H9 (cell line): ENCODE measurements around the gene ZFAND3. TPM values are rescaled to one million over a fixed set of nuclear protein-coding genes. Genes with fewer than 3 reads are reported as not detected.

Experiments
- DNase-seq: peaks from one replicate; pipeline ENCODE4 v3.0.0-alpha.2; 2017
- H2AFZ ChIP-seq: one replicate; pipeline ENCODE4 v1.6.1; 2013; ENCODE audit warnings: mild to moderate bottlenecking, low read length, control low read depth, moderate library complexity
- H2AK5ac ChIP-seq: 2 replicates; pipeline ENCODE4 v1.6.1; 2013; ENCODE audit warnings: low read length, control low read depth, mixed read lengths; ENCODE audit not compliant: insufficient read length
- H2BK120ac ChIP-seq: one replicate; pipeline ENCODE4 v1.6.1; 2013; ENCODE audit warnings: low read depth, mild to moderate bottlenecking, low read length, control low read depth, inconsistent platforms; ENCODE audit not compliant: poor library complexity, severe bottlenecking
- H2BK12ac ChIP-seq: 2 replicates; pipeline ENCODE4 v1.6.1; 2013; ENCODE audit warnings: low read length, control low read depth, mixed read lengths, low read depth; ENCODE audit not compliant: insufficient read length
- H2BK15ac ChIP-seq: 2 replicates; pipeline ENCODE4 v1.6.1; 2013; ENCODE audit warnings: low read depth, low read length, control low read depth
- H2BK20ac ChIP-seq: one replicate; pipeline ENCODE4 v1.6.1; 2013; ENCODE audit warnings: low read depth, mild to moderate bottlenecking, low read length, control low read depth, inconsistent platforms; ENCODE audit not compliant: poor library complexity, severe bottlenecking
- H2BK5ac ChIP-seq: 2 replicates; pipeline ENCODE4 v1.6.1; 2013; ENCODE audit warnings: low read length, control low read depth, mixed read lengths; ENCODE audit not compliant: insufficient read length
- H3K14ac ChIP-seq: 2 replicates; pipeline ENCODE4 v1.6.1; 2013; ENCODE audit warnings: low read length, control low read depth; ENCODE audit not compliant: insufficient read depth
- H3K18ac ChIP-seq: 2 replicates; pipeline ENCODE4 v1.6.1; 2013; ENCODE audit warnings: low read depth, mild to moderate bottlenecking, mixed read lengths, low read length, control low read depth; ENCODE audit not compliant: insufficient read length
- H3K23ac ChIP-seq: 2 replicates; pipeline ENCODE4 v1.6.1; 2013; ENCODE audit warnings: low read length, control low read depth, mixed read lengths, low read depth; ENCODE audit not compliant: insufficient read length
- H3K23me2 ChIP-seq: 2 replicates; pipeline ENCODE4 v1.6.1; 2013; ENCODE audit warnings: low read depth, mild to moderate bottlenecking, mixed read lengths, low read length, control low read depth; ENCODE audit not compliant: insufficient read length, poor library complexity, severe bottlenecking
- H3K27ac ChIP-seq: 2 replicates; pipeline ENCODE4 v1.5.1; 2013; ENCODE audit warnings: low read length, control low read depth, mixed read lengths, low read depth; ENCODE audit not compliant: insufficient read length
- H3K27me3 ChIP-seq: 2 replicates; pipeline ENCODE4 v1.6.1; 2013; ENCODE audit warnings: low read length, control low read depth, inconsistent platforms; ENCODE audit not compliant: insufficient read depth
- H3K4ac ChIP-seq: 2 replicates; pipeline ENCODE4 v1.6.1; 2013; ENCODE audit warnings: low read depth, mild to moderate bottlenecking, control low read depth, inconsistent platforms, low read length, moderate library complexity
- H3K4me1 ChIP-seq: 2 replicates; pipeline ENCODE4 v1.6.1; 2013; ENCODE audit warnings: low read length, control low read depth, inconsistent platforms; ENCODE audit not compliant: insufficient read depth
- H3K4me2 ChIP-seq: 2 replicates; pipeline ENCODE4 v1.6.1; 2013; ENCODE audit warnings: low read length, control low read depth, mixed read lengths; ENCODE audit not compliant: insufficient read length, insufficient read depth
- H3K56ac ChIP-seq: 2 replicates; pipeline ENCODE4 v1.6.1; 2013; ENCODE audit warnings: low read depth, mild to moderate bottlenecking, mixed read lengths, low read length, control low read depth; ENCODE audit not compliant: insufficient read length
- H3K79me1 ChIP-seq: 2 replicates; pipeline ENCODE4 v1.6.1; 2013; ENCODE audit warnings: low read depth, mild to moderate bottlenecking, moderate library complexity, low read length, control low read depth, inconsistent platforms; ENCODE audit not compliant: insufficient read depth, poor library complexity, severe bottlenecking
- H3K79me2 ChIP-seq: 2 replicates; pipeline ENCODE4 v1.6.1; 2013; ENCODE audit warnings: low read length, control low read depth, inconsistent platforms; ENCODE audit not compliant: insufficient read depth
- H3K9ac ChIP-seq: 2 replicates; pipeline ENCODE4 v1.6.1; 2013; ENCODE audit warnings: low read length, control low read depth, mixed read lengths; ENCODE audit not compliant: insufficient read length; ENCODE audit errors: extremely low read depth
- H3K9me3 ChIP-seq: one replicate; pipeline ENCODE4 v1.6.1; 2013; ENCODE audit warnings: low read depth, low read length, inconsistent platforms; ENCODE audit not compliant: control insufficient read depth
- H3T11ph ChIP-seq: one replicate; pipeline ENCODE4 v1.6.1; 2013; ENCODE audit warnings: mild to moderate bottlenecking, low read length, control low read depth, inconsistent platforms
- H4K20me1 ChIP-seq: one replicate; pipeline ENCODE4 v1.6.1; 2013; ENCODE audit not compliant: control insufficient read depth, insufficient read length, insufficient read depth
- H4K5ac ChIP-seq: 2 replicates; pipeline ENCODE4 v1.6.1; 2013; ENCODE audit warnings: low read depth, mild to moderate bottlenecking, mixed read lengths, low read length, control low read depth; ENCODE audit not compliant: insufficient read length
- H4K8ac ChIP-seq: replicated peaks from 2 replicates; pipeline ENCODE4 v1.6.1; 2013; ENCODE audit warnings: low read length, control low read depth, mixed read lengths, low read depth; ENCODE audit not compliant: insufficient read length
- H4K91ac ChIP-seq: 2 replicates; pipeline ENCODE4 v1.6.1; 2013; ENCODE audit warnings: low read depth, mild to moderate bottlenecking, moderate library complexity, mixed read lengths, low read length, control low read depth; ENCODE audit not compliant: insufficient read length
- H3K27ac Mint-ChIP-seq, 3 experiments: 2 replicates in 2 of 3; 3 replicates in 1 of 3; pipeline ENCODE4 v1.8.0; 2020 to 2021; ENCODE audit warnings: mixed read lengths in 3 of 3, mild to moderate bottlenecking in 1 of 3, moderate library complexity in 1 of 3
- H3K27me3 Mint-ChIP-seq: 2 replicates; pipeline ENCODE4 v1.8.0; 2021; ENCODE audit warnings: low read depth, mild to moderate bottlenecking, moderate library complexity, mixed read lengths
- H3K36me3 Mint-ChIP-seq, 3 experiments: 2 replicates in 2 of 3; 3 replicates in 1 of 3; pipeline ENCODE4 v1.8.0; 2020 to 2021; ENCODE audit warnings: low read depth in 3 of 3, mixed read lengths in 3 of 3; ENCODE audit not compliant: insufficient read depth in 1 of 3
- H3K4me1 Mint-ChIP-seq, 2 experiments: 2 replicates each; pipeline ENCODE4 v1.8.0; 2020; ENCODE audit warnings: mixed read lengths in 2 of 2
- H3K4me3 Mint-ChIP-seq, 2 experiments: 2 replicates in 1 of 2; 3 replicates in 1 of 2; pipeline ENCODE4 v1.8.0; 2020 to 2021; ENCODE audit warnings: mild to moderate bottlenecking in 2 of 2, mixed read lengths in 2 of 2, moderate library complexity in 1 of 2
- H3K9me3 Mint-ChIP-seq, 2 experiments: 2 replicates in 1 of 2; 3 replicates in 1 of 2; pipeline ENCODE4 v1.8.0; 2020; ENCODE audit warnings: mild to moderate bottlenecking in 2 of 2, mixed read lengths in 2 of 2, moderate library complexity in 1 of 2
- whole genome bisulfite sequencing: extraction: QIAGEN DNeasy Blood & Tissue Kit; methylation state at CpG from one replicate; pipeline ENCODE4 v1.1.7; 2013; ENCODE audit warnings: missing lambda C conversion rate, low lambda C conversion rate, mixed read lengths; ENCODE audit not compliant: insufficient read length; ENCODE audit errors: extremely low coverage; 5-methylcytosine and 5-hydroxymethylcytosine counted together
- total RNA-seq: library from RNA; stranded (reverse); gene quantifications from 2 replicates; pipeline ENCODE4 v1.2.1, GENCODE V29; 2021
- TF ChIP-seq, protein P1 (sequence below): fragments of 200-600 bp; sonication (generic); conservative IDR thresholded peaks from 3 replicates; pipeline ENCODE4 v1.8.0; 2021; ENCODE audit warnings: antibody characterized with exemption, mild to moderate bottlenecking

ZFAND3 gene
- total RNA-seq, 1 experiment from 2014 or later = 57.7 TPM

DNA sequence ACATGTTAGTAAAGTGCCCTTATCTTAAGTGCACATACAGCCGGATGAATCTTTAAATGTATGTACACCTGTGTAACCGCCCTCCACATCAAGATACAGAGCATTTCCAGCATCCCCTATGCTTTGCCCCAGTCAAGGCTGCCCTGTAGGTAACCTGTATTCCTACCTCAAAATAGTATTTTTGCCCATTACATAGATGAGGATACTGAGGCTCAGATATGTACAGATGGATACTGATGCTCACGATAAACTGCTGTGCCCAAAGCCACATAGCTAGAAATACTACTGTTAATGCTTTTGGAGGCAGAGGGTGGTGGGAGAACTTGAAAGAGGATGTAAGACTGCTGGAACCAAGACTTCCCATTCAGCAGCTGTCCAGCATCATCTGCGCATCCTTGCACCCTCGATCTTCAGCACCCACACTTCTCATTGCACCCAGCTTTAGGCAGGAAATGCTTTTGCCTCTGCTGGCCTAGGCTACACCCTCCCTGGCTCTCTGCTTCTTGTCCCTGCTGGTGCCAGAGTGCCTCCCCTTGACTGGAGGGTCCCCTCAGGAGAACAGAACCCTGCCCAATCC, 27.0 kb upstream of the ZFAND3 start:
- Histone ChIP-seq H4K8ac (no peak overlapping the region), H3K4ac (no peak overlapping the region), H3K4me2 (no peak overlapping the region), H3K9me3 (no peaks in the 10 kb centered on the region), H3K79me2 (no peaks in the 10 kb centered on the region), H4K20me1 (no peaks in the 10 kb centered on the region), H3K14ac (no peak overlapping the region), H4K5ac (no peak overlapping the region), H2BK120ac (no peak overlapping the region), H2BK5ac (no peak overlapping the region), H3K9ac (no peak overlapping the region), H3K27me3 (0 out of 2 replicates have a peak, but pooled peaks cover 2% of the 10 kb centered on the region), H2AFZ (no peak overlapping the region), H2BK20ac (no peak overlapping the region), H4K91ac (no peak overlapping the region), H3K23me2 (no peaks in the 10 kb centered on the region), H3T11ph (no peak overlapping the region), H3K18ac (no peak overlapping the region), H3K56ac (no peak overlapping the region), H2BK12ac (no peak overlapping the region), H3K79me1 (no peaks in the 10 kb centered on the region), H3K27ac (no peak overlapping the region), H3K23ac (no peak overlapping the region), H2BK15ac (no peak overlapping the region), H3K4me1 (no peaks in the 10 kb centered on the region; the same call in 1 of the 2 replicates), H2AK5ac (no peak overlapping the region)
- Mint-ChIP-seq H3K4me1 (peaks cover 19 to 21% of the 10 kb centered on the region in 2 experiments), H3K27me3 (peaks cover 10% of the 10 kb centered on the region), H3K9me3 (no peaks in the 10 kb centered on the region; a peak in 1 of 5 replicates), H3K4me3 (no peak overlapping the region), H3K27ac (no peak overlapping the region), H3K36me3 (no peaks in the 10 kb centered on the region)
- TF ChIP-seq, protein P1, sequence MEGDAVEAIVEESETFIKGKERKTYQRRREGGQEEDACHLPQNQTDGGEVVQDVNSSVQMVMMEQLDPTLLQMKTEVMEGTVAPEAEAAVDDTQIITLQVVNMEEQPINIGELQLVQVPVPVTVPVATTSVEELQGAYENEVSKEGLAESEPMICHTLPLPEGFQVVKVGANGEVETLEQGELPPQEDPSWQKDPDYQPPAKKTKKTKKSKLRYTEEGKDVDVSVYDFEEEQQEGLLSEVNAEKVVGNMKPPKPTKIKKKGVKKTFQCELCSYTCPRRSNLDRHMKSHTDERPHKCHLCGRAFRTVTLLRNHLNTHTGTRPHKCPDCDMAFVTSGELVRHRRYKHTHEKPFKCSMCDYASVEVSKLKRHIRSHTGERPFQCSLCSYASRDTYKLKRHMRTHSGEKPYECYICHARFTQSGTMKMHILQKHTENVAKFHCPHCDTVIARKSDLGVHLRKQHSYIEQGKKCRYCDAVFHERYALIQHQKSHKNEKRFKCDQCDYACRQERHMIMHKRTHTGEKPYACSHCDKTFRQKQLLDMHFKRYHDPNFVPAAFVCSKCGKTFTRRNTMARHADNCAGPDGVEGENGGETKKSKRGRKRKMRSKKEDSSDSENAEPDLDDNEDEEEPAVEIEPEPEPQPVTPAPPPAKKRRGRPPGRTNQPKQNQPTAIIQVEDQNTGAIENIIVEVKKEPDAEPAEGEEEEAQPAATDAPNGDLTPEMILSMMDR = no peak
- no CpG with 5 or more reads among the region's 5 CpGs for WGBS
- no peak for DNase-seq
